Measurements from ENCODE around the gene CCNYL1.

- TF ChIP-seq, protein P1, sequence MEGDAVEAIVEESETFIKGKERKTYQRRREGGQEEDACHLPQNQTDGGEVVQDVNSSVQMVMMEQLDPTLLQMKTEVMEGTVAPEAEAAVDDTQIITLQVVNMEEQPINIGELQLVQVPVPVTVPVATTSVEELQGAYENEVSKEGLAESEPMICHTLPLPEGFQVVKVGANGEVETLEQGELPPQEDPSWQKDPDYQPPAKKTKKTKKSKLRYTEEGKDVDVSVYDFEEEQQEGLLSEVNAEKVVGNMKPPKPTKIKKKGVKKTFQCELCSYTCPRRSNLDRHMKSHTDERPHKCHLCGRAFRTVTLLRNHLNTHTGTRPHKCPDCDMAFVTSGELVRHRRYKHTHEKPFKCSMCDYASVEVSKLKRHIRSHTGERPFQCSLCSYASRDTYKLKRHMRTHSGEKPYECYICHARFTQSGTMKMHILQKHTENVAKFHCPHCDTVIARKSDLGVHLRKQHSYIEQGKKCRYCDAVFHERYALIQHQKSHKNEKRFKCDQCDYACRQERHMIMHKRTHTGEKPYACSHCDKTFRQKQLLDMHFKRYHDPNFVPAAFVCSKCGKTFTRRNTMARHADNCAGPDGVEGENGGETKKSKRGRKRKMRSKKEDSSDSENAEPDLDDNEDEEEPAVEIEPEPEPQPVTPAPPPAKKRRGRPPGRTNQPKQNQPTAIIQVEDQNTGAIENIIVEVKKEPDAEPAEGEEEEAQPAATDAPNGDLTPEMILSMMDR (IDR thresholded peaks at IDR 0.05) = no peak
- TF ChIP-seq POLR2AphosphoS5 (IDR thresholded peaks at IDR 0.05) = no peak
- TF ChIP-seq POLR2A (IDR thresholded peaks at IDR 0.05) = peak in 1 of 4 donors; percentile 6
- no peak for TF ChIP-seq EP300 (IDR thresholded peaks at IDR 0.05)
Measured at GRCh38 chr2:207768168-207768865, 56.9 kb downstream of the CCNYL1 start.
